Activated CD4-positive, alpha-beta T cell treated with anti-CD3 and anti-CD28 coated beads, Interleukin-2, amount 50 U/mL, for 24 hours (primary cell): Measurements from ENCODE around the gene CADPS2.

Source experiments
- DNase-seq, 2 donors: peaks; one replicate each; pipeline ENCODE4 v3.0.0-alpha.2; 2020; ENCODE audit warnings: low read depth in 1 of 2, low spot score in 1 of 2

CADPS2 gene

GRCh38 chr7:122463631-122464030 lies 422.6 kb downstream of the CADPS2 start:
- no peak for DNase-seq

GRCh38 chr7:122460936-122461335 lies 425.3 kb downstream of the CADPS2 start:
- no peak for DNase-seq

- no peak for DNase-seq
Observed at GRCh38 chr7:122457969-122458368, 428.3 kb downstream of the CADPS2 start.

- no peak for DNase-seq
Observed at GRCh38 chr7:122457325-122457724, 428.9 kb downstream of the CADPS2 start.

- DNase-seq = no peak
Observed at GRCh38 chr7:122454776-122455507, 431.3 kb downstream of the CADPS2 start.

- DNase-seq = no peak
Observed at GRCh38 chr7:122453432-122453831, 432.8 kb downstream of the CADPS2 start.

- DNase-seq = no peak
Observed at GRCh38 chr7:122448893-122449589, 437.2 kb downstream of the CADPS2 start.

GRCh38 chr7:122442929-122443328 lies 443.3 kb downstream of the CADPS2 start:
- no peak for DNase-seq

- DNase-seq = no peak
Observed at GRCh38 chr7:122438492-122438891, 447.8 kb downstream of the CADPS2 start.

- no peak for DNase-seq
Observed at GRCh38 chr7:122438006-122438405, 448.3 kb downstream of the CADPS2 start.

GRCh38 chr7:122433765-122434164 lies 452.5 kb downstream of the CADPS2 start:
- DNase-seq = no peak

GRCh38 chr7:122430710-122431109 lies 455.6 kb downstream of the CADPS2 start:
- DNase-seq = no peak

- DNase-seq = no peak
Observed at GRCh38 chr7:122429926-122430325, 456.3 kb downstream of the CADPS2 start.

GRCh38 chr7:122425731-122426130 lies 460.5 kb downstream of the CADPS2 start:
- no peak for DNase-seq

GRCh38 chr7:122423591-122423990 lies 462.7 kb downstream of the CADPS2 start:
- DNase-seq = no peak

- DNase-seq = no peak
Observed at GRCh38 chr7:122416336-122416735, 469.9 kb downstream of the CADPS2 start.

GRCh38 chr7:122415510-122415909 lies 470.8 kb downstream of the CADPS2 start:
- DNase-seq = no peak

GRCh38 chr7:122413339-122413738 lies 472.9 kb downstream of the CADPS2 start:
- no peak for DNase-seq

- no peak for DNase-seq
Observed at GRCh38 chr7:122412883-122413282, 473.4 kb downstream of the CADPS2 start.

GRCh38 chr7:122412441-122412840 lies 473.8 kb downstream of the CADPS2 start:
- no peak for DNase-seq

GRCh38 chr7:122407195-122407594 lies 479.1 kb downstream of the CADPS2 start:
- DNase-seq = no peak

GRCh38 chr7:122403113-122403512 lies 483.1 kb downstream of the CADPS2 start:
- DNase-seq = no peak

GRCh38 chr7:122402235-122402634 lies 484.0 kb downstream of the CADPS2 start:
- no peak for DNase-seq
